ENCODE measurements around the gene SEMA3A. TPM values are rescaled to one million over a fixed set of nuclear protein-coding genes. Genes with fewer than 3 reads are reported as not detected.

Gene SEMA3A
- total and polyA plus RNA-seq, 2 experiments from 2014 or later = 19.8 to 46.4 TPM

- Histone ChIP-seq H3K79me2 (replicated peaks; ENCODE audit: insufficient read depth) (peaks cover 29% of the 10 kb centered on the region), H3K9me2 (ENCODE audit: insufficient read depth) (no peaks in the 10 kb centered on the region), H3K36me3 (ENCODE audit: insufficient read depth) (peaks cover 3% of the 10 kb centered on the region; the same call in 1 of the 2 replicates), H3K4me1 (ENCODE audit: insufficient read depth) (peaks cover 27% of the 10 kb centered on the region), H2AFZ (no peak overlapping the region), H3K4me3 (no peak overlapping the region), H3F3A (replicated peaks; ENCODE audit: low read depth) (no peaks in the 10 kb centered on the region), H3K27ac (ENCODE audit: low read depth) (peak overlapping the region; percentile 20; the same call in 1 of the 2 replicates), H3K4me2 (no peak overlapping the region), H3K27me3 (ENCODE audit: insufficient read depth) (no peaks in the 10 kb centered on the region), H4K20me1 (replicated peaks; ENCODE audit: insufficient read depth) (no peaks in the 10 kb centered on the region)
- DNase-seq (ENCODE audit: low spot score) (no peak), ATAC-seq (no peak)
- H3K27ac Mint-ChIP-seq = no peak overlapping the region; the same call in 1 of the 2 replicates
- H3K4me3 Mint-ChIP-seq = no peak overlapping the region
- peaks cover 12% of the 10 kb centered on the region; the same call in 2 of the 3 replicates for H3K36me3 Mint-ChIP-seq (ENCODE audit: low read depth)
- no peaks in the 10 kb centered on the region for H3K27me3 Mint-ChIP-seq (ENCODE audit: insufficient read depth, low read depth, poor library complexity)
- H3K9me3 Mint-ChIP-seq = 0 out of 3 replicates have a peak, but pooled peaks cover 3% of the 10 kb centered on the region
- peaks cover 21% of the 10 kb centered on the region for H3K4me1 Mint-ChIP-seq
- TF ChIP-seq CREB1 (CRISPR knock-in tag; IDR thresholded peaks at IDR 0.05; ENCODE audit: low read depth) = no peak
- TF ChIP-seq JUNB (IDR thresholded peaks at IDR 0.05; ENCODE audit: unreplicated experiment) = no peak
- TF ChIP-seq ZNF331 (CRISPR knock-in tag; IDR thresholded peaks at IDR 0.05; ENCODE audit: low read depth) = no peak
Measured at GRCh38 chr7:84125654-84126053, 68.9 kb downstream of the SEMA3A start.

GRCh38 chr7:84123965-84124547, 70.5 kb downstream of the SEMA3A start:
- Mint-ChIP-seq H3K4me1 (peaks cover 18% of the 10 kb centered on the region), H3K9me3 (0 out of 3 replicates have a peak, but pooled peaks cover 3% of the 10 kb centered on the region), H3K27ac (no peak overlapping the region), H3K4me3 (no peak overlapping the region), H3K27me3 (ENCODE audit: insufficient read depth, low read depth, poor library complexity) (no peaks in the 10 kb centered on the region), H3K36me3 (ENCODE audit: low read depth) (peaks cover 12% of the 10 kb centered on the region; the same call in 2 of the 3 replicates)
- Histone ChIP-seq H3F3A (replicated peaks; ENCODE audit: low read depth) (no peaks in the 10 kb centered on the region), H3K9me2 (ENCODE audit: insufficient read depth) (no peaks in the 10 kb centered on the region), H3K79me2 (replicated peaks; ENCODE audit: insufficient read depth) (peaks cover 28% of the 10 kb centered on the region), H3K27ac (ENCODE audit: low read depth) (peak overlapping the region; percentile 5; the same call in 1 of the 2 replicates), H3K4me1 (ENCODE audit: insufficient read depth) (peaks cover 25% of the 10 kb centered on the region), H3K36me3 (ENCODE audit: insufficient read depth) (peaks cover 3% of the 10 kb centered on the region; the same call in 1 of the 2 replicates), H3K27me3 (ENCODE audit: insufficient read depth) (no peaks in the 10 kb centered on the region), H3K4me2 (peak overlapping the region; percentile 6; the same call in 1 of the 2 replicates), H3K4me3 (no peak overlapping the region), H4K20me1 (replicated peaks; ENCODE audit: insufficient read depth) (no peaks in the 10 kb centered on the region), H2AFZ (no peak overlapping the region)
- DNase-seq (ENCODE audit: low spot score) (peak; percentile 46), ATAC-seq (peak; percentile 65)
- no peak for TF ChIP-seq EZH2phosphoT487 (IDR thresholded peaks at IDR 0.05; ENCODE audit: unreplicated experiment)
- TF ChIP-seq, protein P1, sequence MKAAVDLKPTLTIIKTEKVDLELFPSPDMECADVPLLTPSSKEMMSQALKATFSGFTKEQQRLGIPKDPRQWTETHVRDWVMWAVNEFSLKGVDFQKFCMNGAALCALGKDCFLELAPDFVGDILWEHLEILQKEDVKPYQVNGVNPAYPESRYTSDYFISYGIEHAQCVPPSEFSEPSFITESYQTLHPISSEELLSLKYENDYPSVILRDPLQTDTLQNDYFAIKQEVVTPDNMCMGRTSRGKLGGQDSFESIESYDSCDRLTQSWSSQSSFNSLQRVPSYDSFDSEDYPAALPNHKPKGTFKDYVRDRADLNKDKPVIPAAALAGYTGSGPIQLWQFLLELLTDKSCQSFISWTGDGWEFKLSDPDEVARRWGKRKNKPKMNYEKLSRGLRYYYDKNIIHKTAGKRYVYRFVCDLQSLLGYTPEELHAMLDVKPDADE (IDR thresholded peaks at IDR 0.05) = no peak
- TF ChIP-seq EZH2 (IDR thresholded peaks at IDR 0.05; ENCODE audit: low read depth, unreplicated experiment) = no peak
- TF ChIP-seq, protein P2, sequence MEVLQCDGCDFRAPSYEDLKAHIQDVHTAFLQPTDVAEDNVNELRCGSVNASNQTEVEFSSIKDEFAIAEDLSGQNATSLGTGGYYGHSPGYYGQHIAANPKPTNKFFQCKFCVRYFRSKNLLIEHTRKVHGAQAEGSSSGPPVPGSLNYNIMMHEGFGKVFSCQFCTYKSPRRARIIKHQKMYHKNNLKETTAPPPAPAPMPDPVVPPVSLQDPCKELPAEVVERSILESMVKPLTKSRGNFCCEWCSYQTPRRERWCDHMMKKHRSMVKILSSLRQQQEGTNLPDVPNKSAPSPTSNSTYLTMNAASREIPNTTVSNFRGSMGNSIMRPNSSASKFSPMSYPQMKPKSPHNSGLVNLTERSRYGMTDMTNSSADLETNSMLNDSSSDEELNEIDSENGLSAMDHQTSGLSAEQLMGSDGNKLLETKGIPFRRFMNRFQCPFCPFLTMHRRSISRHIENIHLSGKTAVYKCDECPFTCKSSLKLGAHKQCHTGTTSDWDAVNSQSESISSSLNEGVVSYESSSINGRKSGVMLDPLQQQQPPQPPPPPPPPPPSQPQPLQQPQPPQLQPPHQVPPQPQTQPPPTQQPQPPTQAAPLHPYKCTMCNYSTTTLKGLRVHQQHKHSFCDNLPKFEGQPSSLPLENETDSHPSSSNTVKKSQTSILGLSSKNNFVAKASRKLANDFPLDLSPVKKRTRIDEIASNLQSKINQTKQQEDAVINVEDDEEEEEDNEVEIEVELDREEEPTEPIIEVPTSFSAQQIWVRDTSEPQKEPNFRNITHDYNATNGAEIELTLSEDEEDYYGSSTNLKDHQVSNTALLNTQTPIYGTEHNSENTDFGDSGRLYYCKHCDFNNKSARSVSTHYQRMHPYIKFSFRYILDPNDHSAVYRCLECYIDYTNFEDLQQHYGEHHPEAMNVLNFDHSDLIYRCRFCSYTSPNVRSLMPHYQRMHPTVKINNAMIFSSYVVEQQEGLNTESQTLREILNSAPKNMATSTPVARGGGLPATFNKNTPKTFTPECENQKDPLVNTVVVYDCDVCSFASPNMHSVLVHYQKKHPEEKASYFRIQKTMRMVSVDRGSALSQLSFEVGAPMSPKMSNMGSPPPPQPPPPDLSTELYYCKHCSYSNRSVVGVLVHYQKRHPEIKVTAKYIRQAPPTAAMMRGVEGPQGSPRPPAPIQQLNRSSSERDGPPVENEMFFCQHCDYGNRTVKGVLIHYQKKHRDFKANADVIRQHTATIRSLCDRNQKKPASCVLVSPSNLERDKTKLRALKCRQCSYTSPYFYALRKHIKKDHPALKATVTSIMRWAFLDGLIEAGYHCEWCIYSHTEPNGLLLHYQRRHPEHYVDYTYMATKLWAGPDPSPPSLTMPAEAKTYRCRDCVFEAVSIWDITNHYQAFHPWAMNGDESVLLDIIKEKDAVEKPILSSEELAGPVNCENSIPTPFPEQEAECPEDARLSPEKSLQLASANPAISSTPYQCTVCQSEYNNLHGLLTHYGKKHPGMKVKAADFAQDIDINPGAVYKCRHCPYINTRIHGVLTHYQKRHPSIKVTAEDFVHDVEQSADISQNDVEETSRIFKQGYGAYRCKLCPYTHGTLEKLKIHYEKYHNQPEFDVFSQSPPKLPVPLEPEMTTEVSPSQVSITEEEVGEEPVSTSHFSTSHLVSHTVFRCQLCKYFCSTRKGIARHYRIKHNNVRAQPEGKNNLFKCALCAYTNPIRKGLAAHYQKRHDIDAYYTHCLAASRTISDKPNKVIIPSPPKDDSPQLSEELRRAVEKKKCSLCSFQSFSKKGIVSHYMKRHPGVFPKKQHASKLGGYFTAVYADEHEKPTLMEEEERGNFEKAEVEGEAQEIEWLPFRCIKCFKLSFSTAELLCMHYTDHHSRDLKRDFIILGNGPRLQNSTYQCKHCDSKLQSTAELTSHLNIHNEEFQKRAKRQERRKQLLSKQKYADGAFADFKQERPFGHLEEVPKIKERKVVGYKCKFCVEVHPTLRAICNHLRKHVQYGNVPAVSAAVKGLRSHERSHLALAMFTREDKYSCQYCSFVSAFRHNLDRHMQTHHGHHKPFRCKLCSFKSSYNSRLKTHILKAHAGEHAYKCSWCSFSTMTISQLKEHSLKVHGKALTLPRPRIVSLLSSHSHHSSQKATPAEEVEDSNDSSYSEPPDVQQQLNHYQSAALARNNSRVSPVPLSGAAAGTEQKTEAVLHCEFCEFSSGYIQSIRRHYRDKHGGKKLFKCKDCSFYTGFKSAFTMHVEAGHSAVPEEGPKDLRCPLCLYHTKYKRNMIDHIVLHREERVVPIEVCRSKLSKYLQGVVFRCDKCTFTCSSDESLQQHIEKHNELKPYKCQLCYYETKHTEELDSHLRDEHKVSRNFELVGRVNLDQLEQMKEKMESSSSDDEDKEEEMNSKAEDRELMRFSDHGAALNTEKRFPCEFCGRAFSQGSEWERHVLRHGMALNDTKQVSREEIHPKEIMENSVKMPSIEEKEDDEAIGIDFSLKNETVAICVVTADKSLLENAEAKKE (CRISPR knock-in tag; IDR thresholded peaks at IDR 0.05) = no peak
- TF ChIP-seq JUNB (IDR thresholded peaks at IDR 0.05; ENCODE audit: unreplicated experiment) = no peak
- no peak for TF ChIP-seq ZNF114 (CRISPR knock-in tag; IDR thresholded peaks at IDR 0.05)
- TF ChIP-seq, protein P3, sequence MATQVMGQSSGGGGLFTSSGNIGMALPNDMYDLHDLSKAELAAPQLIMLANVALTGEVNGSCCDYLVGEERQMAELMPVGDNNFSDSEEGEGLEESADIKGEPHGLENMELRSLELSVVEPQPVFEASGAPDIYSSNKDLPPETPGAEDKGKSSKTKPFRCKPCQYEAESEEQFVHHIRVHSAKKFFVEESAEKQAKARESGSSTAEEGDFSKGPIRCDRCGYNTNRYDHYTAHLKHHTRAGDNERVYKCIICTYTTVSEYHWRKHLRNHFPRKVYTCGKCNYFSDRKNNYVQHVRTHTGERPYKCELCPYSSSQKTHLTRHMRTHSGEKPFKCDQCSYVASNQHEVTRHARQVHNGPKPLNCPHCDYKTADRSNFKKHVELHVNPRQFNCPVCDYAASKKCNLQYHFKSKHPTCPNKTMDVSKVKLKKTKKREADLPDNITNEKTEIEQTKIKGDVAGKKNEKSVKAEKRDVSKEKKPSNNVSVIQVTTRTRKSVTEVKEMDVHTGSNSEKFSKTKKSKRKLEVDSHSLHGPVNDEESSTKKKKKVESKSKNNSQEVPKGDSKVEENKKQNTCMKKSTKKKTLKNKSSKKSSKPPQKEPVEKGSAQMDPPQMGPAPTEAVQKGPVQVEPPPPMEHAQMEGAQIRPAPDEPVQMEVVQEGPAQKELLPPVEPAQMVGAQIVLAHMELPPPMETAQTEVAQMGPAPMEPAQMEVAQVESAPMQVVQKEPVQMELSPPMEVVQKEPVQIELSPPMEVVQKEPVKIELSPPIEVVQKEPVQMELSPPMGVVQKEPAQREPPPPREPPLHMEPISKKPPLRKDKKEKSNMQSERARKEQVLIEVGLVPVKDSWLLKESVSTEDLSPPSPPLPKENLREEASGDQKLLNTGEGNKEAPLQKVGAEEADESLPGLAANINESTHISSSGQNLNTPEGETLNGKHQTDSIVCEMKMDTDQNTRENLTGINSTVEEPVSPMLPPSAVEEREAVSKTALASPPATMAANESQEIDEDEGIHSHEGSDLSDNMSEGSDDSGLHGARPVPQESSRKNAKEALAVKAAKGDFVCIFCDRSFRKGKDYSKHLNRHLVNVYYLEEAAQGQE (IDR thresholded peaks at IDR 0.05; ENCODE audit: unreplicated experiment) = no peak
- TF ChIP-seq CREB1 (CRISPR knock-in tag; IDR thresholded peaks at IDR 0.05; ENCODE audit: low read depth) = no peak
- no peak for TF ChIP-seq NANOG (IDR thresholded peaks at IDR 0.05; ENCODE audit: borderline replicate concordance)
- no peak for TF ChIP-seq ZNF331 (CRISPR knock-in tag; IDR thresholded peaks at IDR 0.05; ENCODE audit: low read depth)
